GM18499 (cell line): ENCODE results near the gene CDC42EP3.

Experiments
- ATAC-seq: cut with Tn5 transposase; IDR thresholded peaks from one replicate; pipeline ENCODE4 v1.9.1; 2021; ENCODE audit warnings: moderate number of reproducible peaks; ENCODE audit not compliant: insufficient read depth, unreplicated experiment

CDC42EP3 gene

GRCh38 chr2:37637985-37638384 lies 33.5 kb downstream of the CDC42EP3 start:
- no peak for ATAC-seq

- no peak for ATAC-seq
Measured at GRCh38 chr2:37637190-37637860, 34.1 kb downstream of the CDC42EP3 start.

- ATAC-seq: no peak
Measured at GRCh38 chr2:37636381-37637066, 34.9 kb downstream of the CDC42EP3 start.

GRCh38 chr2:37635504-37636380 lies 35.7 kb downstream of the CDC42EP3 start:
- ATAC-seq: no peak

DNA sequence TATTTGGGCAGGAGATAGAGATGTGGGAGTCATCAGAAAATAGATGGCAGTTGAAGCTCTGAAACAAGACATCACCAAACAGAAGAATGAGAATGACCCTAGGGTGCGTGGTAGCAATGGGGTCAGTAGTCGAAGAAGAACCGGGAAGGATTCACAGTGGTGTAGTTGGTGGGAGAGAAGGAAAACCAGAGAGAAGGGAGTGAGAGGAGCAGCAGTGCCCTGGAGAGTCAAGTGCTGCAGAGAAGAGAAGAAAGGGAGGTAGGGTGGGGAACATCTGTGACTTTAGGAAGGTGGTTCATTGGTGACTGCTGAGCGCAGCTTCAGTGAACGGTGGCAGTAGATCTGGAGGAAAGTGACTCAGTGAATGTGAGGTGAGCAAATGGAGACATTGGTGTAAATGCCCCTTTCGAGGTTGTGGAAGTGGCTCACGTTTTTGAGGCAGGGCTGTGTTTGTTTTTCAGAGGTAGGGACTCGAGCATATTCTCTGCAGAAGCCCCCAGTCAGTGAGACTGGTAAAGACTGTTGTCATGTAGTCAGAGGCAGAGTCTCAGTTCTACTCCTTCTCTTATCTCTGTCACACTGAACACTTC lies 36.4 kb downstream of the CDC42EP3 start:
- ATAC-seq: no peak

DNA sequence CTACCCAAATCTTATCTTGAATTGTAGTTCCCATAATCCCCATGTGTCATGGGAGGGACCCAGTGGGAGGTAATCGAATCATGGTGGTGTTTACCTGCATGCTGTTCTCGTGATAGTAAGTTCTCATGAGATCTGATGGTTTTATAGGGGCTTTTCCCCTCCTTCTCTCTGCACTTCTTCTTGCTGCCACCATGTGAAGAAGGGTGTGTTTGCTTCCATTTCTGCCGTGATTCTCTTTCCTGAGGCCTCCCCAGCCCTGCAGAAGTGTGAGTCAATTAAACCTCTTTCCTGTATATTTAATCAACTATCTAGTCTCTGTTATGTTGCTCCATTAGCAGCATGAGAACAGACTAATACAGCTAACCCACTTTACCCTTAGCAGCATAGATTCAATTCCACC lies 37.6 kb downstream of the CDC42EP3 start:
- no peak for ATAC-seq

DNA sequence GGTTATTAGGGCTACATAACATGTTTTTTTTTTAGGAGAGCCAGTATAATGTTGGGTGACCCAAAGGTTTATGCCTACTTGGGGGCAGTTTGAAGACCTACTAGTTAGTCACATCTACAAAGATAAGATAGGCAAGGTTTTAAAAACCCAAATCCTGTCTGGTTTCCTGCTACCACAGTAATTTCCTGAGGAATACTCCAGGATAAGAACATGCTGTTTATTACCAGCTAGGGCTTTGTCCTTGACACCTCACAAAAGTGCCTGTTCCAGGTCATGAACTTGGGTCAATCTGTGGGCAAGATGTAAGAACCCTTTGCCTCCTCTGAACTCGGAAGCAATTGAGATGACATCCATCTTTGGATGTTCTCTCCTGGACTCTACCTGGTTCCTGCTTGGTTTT lies 38.2 kb downstream of the CDC42EP3 start:
- ATAC-seq: no peak

DNA sequence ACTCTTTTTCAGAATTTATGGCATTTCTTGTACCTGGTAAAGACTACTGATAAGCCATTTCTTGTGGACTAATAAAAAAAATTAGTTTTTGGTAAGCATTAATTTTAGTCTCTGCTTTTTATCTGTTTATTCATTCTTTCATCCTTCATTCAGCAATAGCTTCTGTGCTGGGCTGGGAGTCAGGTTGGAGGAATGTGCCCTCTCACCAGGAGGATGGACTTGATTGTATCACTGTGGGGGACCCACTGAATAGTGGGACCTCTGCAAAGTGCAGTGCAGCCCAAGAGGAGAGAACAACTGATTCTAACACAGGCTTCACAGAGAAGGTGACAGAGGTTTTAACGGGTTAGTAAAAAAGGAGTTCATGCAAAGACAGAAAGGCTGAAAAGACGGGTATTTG lies 39.1 kb downstream of the CDC42EP3 start:
- ATAC-seq: no peak

DNA sequence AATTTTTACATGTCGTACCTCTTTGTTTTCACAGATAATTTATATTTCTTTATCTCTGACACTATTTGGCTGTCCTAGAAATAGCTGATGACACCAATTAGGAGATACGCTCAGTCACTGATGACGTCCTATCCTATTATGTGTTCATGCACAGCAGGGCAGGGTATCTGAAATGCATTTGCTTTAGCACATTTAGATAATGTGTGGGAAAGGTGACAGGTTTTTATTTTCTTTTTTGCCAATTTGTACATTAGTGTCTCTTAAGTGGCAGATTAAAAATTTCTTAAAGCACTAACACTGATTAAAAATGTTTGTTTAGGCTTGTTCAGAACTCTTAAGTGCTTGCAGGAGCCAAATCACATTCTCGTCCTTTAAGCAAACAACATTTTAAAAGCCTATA lies 39.7 kb downstream of the CDC42EP3 start:
- no peak for ATAC-seq

DNA sequence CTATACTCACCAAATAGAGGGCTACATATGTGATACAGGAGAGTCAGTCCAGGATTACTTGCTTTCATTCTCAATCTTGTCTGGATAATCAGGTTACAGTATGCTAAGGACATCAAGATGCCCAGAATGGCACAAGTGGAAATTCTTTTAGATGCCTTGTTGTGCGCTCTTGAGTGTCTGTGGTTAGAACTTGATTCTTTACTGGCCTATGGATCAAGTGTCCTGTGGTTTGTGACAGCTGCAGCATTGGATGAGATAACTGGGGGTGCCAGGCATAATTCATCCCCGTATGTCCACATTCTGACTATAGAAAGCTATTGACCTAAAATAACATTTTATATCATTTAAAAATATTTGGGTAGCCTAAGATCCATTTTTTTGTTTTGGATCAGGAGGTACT lies 40.1 kb downstream of the CDC42EP3 start:
- no peak for ATAC-seq

GRCh38 chr2:37630776-37631175 lies 40.7 kb downstream of the CDC42EP3 start:
- ATAC-seq: no peak

GRCh38 chr2:37630301-37630700 lies 41.1 kb downstream of the CDC42EP3 start:
- no peak for ATAC-seq

DNA sequence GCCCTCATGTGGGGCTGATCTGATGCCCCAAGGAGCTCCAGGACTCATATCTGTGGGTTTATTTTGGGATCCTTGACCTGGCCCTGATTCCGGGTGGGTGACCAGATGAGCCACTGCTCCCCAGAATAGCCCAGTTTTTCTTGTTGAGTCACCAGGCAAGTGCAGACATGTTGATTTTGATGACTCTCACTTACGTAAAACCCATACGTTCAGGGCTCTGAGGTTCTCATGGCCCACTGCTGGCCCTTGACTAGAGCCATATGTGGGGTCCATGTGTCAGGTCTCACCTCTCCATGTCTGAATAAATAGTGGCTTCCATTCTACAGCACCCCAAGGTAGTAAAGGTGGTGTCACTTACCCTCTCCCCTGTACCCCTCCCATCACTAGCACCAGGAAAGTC lies 41.9 kb downstream of the CDC42EP3 start:
- ATAC-seq: no peak

- ATAC-seq: no peak
Measured at GRCh38 chr2:37627710-37628109, 43.7 kb downstream of the CDC42EP3 start.

DNA sequence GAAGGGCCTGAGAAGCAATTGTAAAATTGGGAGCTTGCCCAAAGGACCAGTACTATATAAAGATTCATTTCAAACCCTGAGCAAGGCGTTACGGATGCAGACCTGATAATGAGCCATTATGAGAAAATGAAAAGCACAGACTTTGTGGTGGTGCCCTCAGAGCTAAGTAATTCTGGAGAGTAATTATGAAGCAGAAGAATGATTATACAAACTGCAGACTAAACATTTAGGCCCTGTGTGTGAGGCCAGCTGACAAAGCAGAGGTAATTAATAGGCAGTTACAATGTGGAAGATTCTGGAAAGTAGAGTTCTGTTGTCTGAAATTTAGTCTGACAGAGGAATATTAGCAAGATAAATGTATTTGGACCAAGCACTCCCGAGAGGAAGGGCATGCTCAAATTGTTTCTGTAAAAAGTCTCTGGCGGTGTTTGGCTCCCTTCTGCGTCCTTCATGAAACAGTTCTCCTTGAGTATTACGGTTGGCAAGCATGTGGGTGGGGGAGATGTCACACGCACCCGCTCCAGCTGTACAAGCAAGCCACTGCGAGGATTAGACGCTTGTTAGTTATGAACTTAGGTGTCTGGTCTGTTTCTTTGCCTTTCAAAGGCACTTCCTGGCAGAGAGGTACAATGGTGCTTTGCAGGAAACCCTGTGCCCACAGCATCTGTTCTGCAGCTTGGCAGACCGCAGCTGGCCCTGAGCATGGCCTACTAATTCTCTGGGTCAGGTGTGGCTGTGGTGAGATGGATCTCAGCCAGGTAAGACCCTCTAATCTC lies 45.5 kb downstream of the CDC42EP3 start:
- no peak for ATAC-seq

- ATAC-seq: no peak
Measured at GRCh38 chr2:37625156-37625555, 46.3 kb downstream of the CDC42EP3 start.

- ATAC-seq: peak; percentile 88
Measured at GRCh38 chr2:37623971-37624900, 47.2 kb downstream of the CDC42EP3 start.

- ATAC-seq: no peak
Measured at GRCh38 chr2:37623406-37623805, 48.0 kb downstream of the CDC42EP3 start.
